M059J (cell line): ENCODE results near the gene RANGRF. TPM values are rescaled to one million over a fixed set of nuclear protein-coding genes. Genes with fewer than 3 reads are reported as not detected.
"Not testable (repeated sequence)": the region's sequence is repeated elsewhere in the genome, so short reads cannot be mapped to it uniquely, and the experiment has no call there.

Experiments used
- DNase-seq: peaks from one replicate; pipeline ENCODE4 v3.0.0-alpha.2; 2012; ENCODE audit warnings: low read depth
- total RNA-seq: library from RNA; depleted of rRNA; stranded (reverse); fragments of >200 nt; shearing (Covaris generic); gene quantifications from 2 replicates; pipeline ENCODE4 v1.2.3, GENCODE V29; 2014; rRNA removed

Gene RANGRF
- 5.6 and 14.7 TPM in 2 replicates for total RNA-seq

- peak; percentile 82 for DNase-seq
Observed at GRCh38 chr17:8288336-8289102, at the start of gene RANGRF. Gene RANGRF (plus strand): TSS chr17:8288670. CDS start chr17:8288789, 119 bp downstream.

- no peak for DNase-seq
Observed at GRCh38 chr17:8243827-8244226, 44.6 kb upstream of the RANGRF start.

GRCh38 chr17:8244768-8245167 lies 43.7 kb upstream of the RANGRF start:
- no peak for DNase-seq

GRCh38 chr17:8248751-8249607 lies 39.5 kb upstream of the RANGRF start, which contains the start of gene PFAS:
Gene PFAS (plus strand): TSS chr17:8249289. CDS start chr17:8253938, 4,649 bp downstream.
- peak; percentile 90 for DNase-seq

GRCh38 chr17:8249621-8250500 lies 38.6 kb upstream of the RANGRF start:
- no peak for DNase-seq

- not testable (repeated sequence) for DNase-seq
Observed at GRCh38 chr17:8251411-8251810, 37.1 kb upstream of the RANGRF start.

GRCh38 chr17:8253801-8254200 lies 34.7 kb upstream of the RANGRF start:
- DNase-seq = no peak

GRCh38 chr17:8254881-8255280 lies 33.6 kb upstream of the RANGRF start:
- no peak for DNase-seq

GRCh38 chr17:8255499-8255898 lies 33.0 kb upstream of the RANGRF start:
- no peak for DNase-seq

- DNase-seq = no peak
Observed at GRCh38 chr17:8256291-8256690, 32.2 kb upstream of the RANGRF start.

- no peak for DNase-seq
Observed at GRCh38 chr17:8256691-8257090, 31.8 kb upstream of the RANGRF start.

- no peak for DNase-seq
Observed at GRCh38 chr17:8257801-8258200, 30.7 kb upstream of the RANGRF start.

- no peak for DNase-seq
Observed at GRCh38 chr17:8264320-8264719, 24.1 kb upstream of the RANGRF start.

GRCh38 chr17:8264836-8265542 lies 23.5 kb upstream of the RANGRF start:
- DNase-seq = no peak

- DNase-seq = no peak
Observed at GRCh38 chr17:8266648-8267479, 21.6 kb upstream of the RANGRF start.

- DNase-seq = no peak
Observed at GRCh38 chr17:8267480-8268147, 20.9 kb upstream of the RANGRF start.

- no peak for DNase-seq
Observed at GRCh38 chr17:8268550-8269298, 19.7 kb upstream of the RANGRF start.

GRCh38 chr17:8272421-8272820 lies 16.0 kb upstream of the RANGRF start:
- no peak for DNase-seq
